ENCODE results near the gene FARP2.
"Not testable (repeated sequence)": the region's sequence is repeated elsewhere in the genome, so short reads cannot be mapped to it uniquely, and the experiment has no call there.

FARP2 gene

GRCh38 chr2:241355983-241356870 is at the start of gene FARP2:
Gene FARP2 (plus strand): TSS chr2:241356285. CDS start chr2:241373108, 16,823 bp downstream.
- DNase-seq = peak; percentile 72

GRCh38 chr2:241307055-241307454 is 49.0 kb upstream of the FARP2 start:
- DNase-seq = no peak

- DNase-seq = no peak
These were observed 47.8 kb upstream of the FARP2 start for GRCh38 chr2:241308267-241308666.

GRCh38 chr2:241308832-241309500 is 47.1 kb upstream of the FARP2 start:
- DNase-seq = no peak

- no peak for DNase-seq
These were observed 46.4 kb upstream of the FARP2 start for GRCh38 chr2:241309684-241310117.

- no peak for DNase-seq
These were observed 45.0 kb upstream of the FARP2 start for GRCh38 chr2:241310917-241311566.

- DNase-seq = no peak
These were observed 44.0 kb upstream of the FARP2 start for GRCh38 chr2:241312082-241312481.

- no peak for DNase-seq
These were observed 42.5 kb upstream of the FARP2 start for GRCh38 chr2:241313543-241314095.

GRCh38 chr2:241314226-241315092 is 41.6 kb upstream of the FARP2 start:
- no peak for DNase-seq

- peak; percentile 87 for DNase-seq
These were observed 40.8 kb upstream of the FARP2 start, which contains the start of gene HDLBP for GRCh38 chr2:241315093-241315878. Gene HDLBP (minus strand): TSS chr2:241315672. CDS start chr2:241266869, 48,803 bp downstream.

GRCh38 chr2:241315879-241316631 is 40.0 kb upstream of the FARP2 start, which contains the start of gene SEPTIN2:
Gene SEPTIN2 (plus strand): TSS chr2:241315925. CDS start chr2:241324233, 8,308 bp downstream.
- no peak for DNase-seq

- no peak for DNase-seq
These were observed 39.3 kb upstream of the FARP2 start for GRCh38 chr2:241316825-241317224.

GRCh38 chr2:241317391-241317790 is 38.7 kb upstream of the FARP2 start:
- no peak for DNase-seq

- not testable (repeated sequence) for DNase-seq
These were observed 37.3 kb upstream of the FARP2 start for GRCh38 chr2:241318830-241319229.

GRCh38 chr2:241320394-241320793 is 35.7 kb upstream of the FARP2 start:
- DNase-seq = no peak

- DNase-seq = no peak
These were observed 35.1 kb upstream of the FARP2 start for GRCh38 chr2:241321033-241321432.

GRCh38 chr2:241321886-241322285 is 34.2 kb upstream of the FARP2 start:
- no peak for DNase-seq

- no peak for DNase-seq
These were observed 32.3 kb upstream of the FARP2 start for GRCh38 chr2:241323778-241324177.

- no peak for DNase-seq
These were observed 31.3 kb upstream of the FARP2 start for GRCh38 chr2:241324775-241325174.

GRCh38 chr2:241325257-241325656 is 30.8 kb upstream of the FARP2 start:
- DNase-seq = no peak
